ENCODE measurements around the gene IQCK. TPM values are rescaled to one million over a fixed set of nuclear protein-coding genes. Genes with fewer than 3 reads are reported as not detected.

IQCK gene
- total RNA-seq = 9.7 and 11.8 TPM in 2 replicates
- polyA plus RNA-seq = 7.2 and 12.0 TPM in 2 replicates

- peaks cover 63% of the 10 kb centered on the region for H3K79me2 ChIP-seq
- peaks cover 18% of the 10 kb centered on the region for H3K4me1 ChIP-seq (ENCODE audit: insufficient read depth)
- WGBS (ENCODE audit: low lambda C conversion rate, missing lambda C conversion rate) = under 1% methylated on average over 71 of the region's 88 CpGs
- peak within 1 kb of the TSS; percentile 96 for H2AFZ ChIP-seq
- H3K4me3 ChIP-seq = peak within 1 kb of the TSS; percentile 96
- no peaks in the 10 kb centered on the region for H3K9me3 ChIP-seq (ENCODE audit: low read depth)
- no peaks in the 10 kb centered on the region for H3K27me3 ChIP-seq
- peak within 1 kb of the TSS; percentile 82 for H3K27ac ChIP-seq
- DNase-seq (ENCODE audit: low spot score) = peak; percentile 94
- H3K36me3 ChIP-seq (replicated peaks; ENCODE audit: insufficient read depth, low read depth) = no peaks in the 10 kb centered on the region
- no peaks in the 10 kb centered on the region for H3K9me2 ChIP-seq (replicated peaks; ENCODE audit: insufficient read depth)
- H4K20me1 ChIP-seq (ENCODE audit: insufficient read depth, poor library complexity, severe bottlenecking) = no peaks in the 10 kb centered on the region
- no peak for TF ChIP-seq EZH2phosphoT487 (IDR thresholded peaks at IDR 0.05; ENCODE audit: low read depth, severe bottlenecking, unreplicated experiment)
- TF ChIP-seq CTCF (IDR thresholded peaks at IDR 0.05; ENCODE audit: poor library complexity) = peak; percentile 4
- TF ChIP-seq EZH2 (IDR thresholded peaks at IDR 0.05; ENCODE audit: borderline replicate concordance) = no peak
- H3K4me2 ChIP-seq = peak within 1 kb of the TSS; percentile 91
Observed at GRCh38 chr16:19717741-19718623, at the start of gene IQCK, which contains the start of gene KNOP1. Gene IQCK, plus strand, starts transcription at chr16:19718271. Its CDS starts 36 bp downstream, at chr16:19718307. Gene KNOP1, minus strand, starts transcription at chr16:19718227. Its CDS starts 3,192 bp downstream, at chr16:19715035.

GRCh38 chr16:19672378-19672777 is 45.7 kb upstream of the IQCK start:
- Histone ChIP-seq H3K9me3 (ENCODE audit: low read depth) (no peaks in the 10 kb centered on the region), H3K27me3 (no peaks in the 10 kb centered on the region), H4K20me1 (ENCODE audit: insufficient read depth, poor library complexity, severe bottlenecking) (no peaks in the 10 kb centered on the region), H3K27ac (no peak overlapping the region), H3K79me2 (no peaks in the 10 kb centered on the region), H3K4me2 (no peak overlapping the region), H3K36me3 (replicated peaks; ENCODE audit: insufficient read depth, low read depth) (no peaks in the 10 kb centered on the region), H3K9me2 (replicated peaks; ENCODE audit: insufficient read depth) (no peaks in the 10 kb centered on the region), H3K4me3 (no peak overlapping the region), H3K4me1 (ENCODE audit: insufficient read depth) (no peaks in the 10 kb centered on the region), H2AFZ (no peak overlapping the region)
- no peak for TF ChIP-seq CTCF (IDR thresholded peaks at IDR 0.05; ENCODE audit: poor library complexity)
- TF ChIP-seq EZH2phosphoT487 (IDR thresholded peaks at IDR 0.05; ENCODE audit: low read depth, severe bottlenecking, unreplicated experiment) = no peak
- no peak for TF ChIP-seq EZH2 (IDR thresholded peaks at IDR 0.05; ENCODE audit: borderline replicate concordance)
- no peak for DNase-seq (ENCODE audit: low spot score)
- 94% methylated on average over 4 of the region's 4 CpGs for WGBS (ENCODE audit: low lambda C conversion rate, missing lambda C conversion rate)

- H3K27me3 ChIP-seq = no peaks in the 10 kb centered on the region
- H4K20me1 ChIP-seq (ENCODE audit: insufficient read depth, poor library complexity, severe bottlenecking) = no peaks in the 10 kb centered on the region
- H3K4me1 ChIP-seq (ENCODE audit: insufficient read depth) = no peaks in the 10 kb centered on the region
- 96% methylated on average over 5 of the region's 5 CpGs for WGBS (ENCODE audit: low lambda C conversion rate, missing lambda C conversion rate)
- no peak overlapping the region for H2AFZ ChIP-seq
- H3K27ac ChIP-seq = no peak overlapping the region
- TF ChIP-seq CTCF (IDR thresholded peaks at IDR 0.05; ENCODE audit: poor library complexity) = no peak
- TF ChIP-seq EZH2phosphoT487 (IDR thresholded peaks at IDR 0.05; ENCODE audit: low read depth, severe bottlenecking, unreplicated experiment) = no peak
- no peak for TF ChIP-seq EZH2 (IDR thresholded peaks at IDR 0.05; ENCODE audit: borderline replicate concordance)
- no peak overlapping the region for H3K4me3 ChIP-seq
- H3K9me3 ChIP-seq (ENCODE audit: low read depth) = no peaks in the 10 kb centered on the region
- no peaks in the 10 kb centered on the region for H3K36me3 ChIP-seq (replicated peaks; ENCODE audit: insufficient read depth, low read depth)
- no peaks in the 10 kb centered on the region for H3K79me2 ChIP-seq
- H3K4me2 ChIP-seq = no peak overlapping the region
- DNase-seq (ENCODE audit: low spot score) = no peak
- no peaks in the 10 kb centered on the region for H3K9me2 ChIP-seq (replicated peaks; ENCODE audit: insufficient read depth)
Observed at GRCh38 chr16:19674485-19674884, 43.6 kb upstream of the IQCK start.

Data from hepatocyte (in vitro differentiated cells).